Left ventricle myocardium inferior (tissue), 1 donor: ENCODE data around the gene INO80C. TPM values are rescaled to one million over a fixed set of nuclear protein-coding genes. Genes with fewer than 3 reads are reported as not detected.

Experiments
- DNase-seq: peaks from one replicate; pipeline ENCODE4 v3.0.0-alpha.2; 2020
- H3K27ac ChIP-seq: fragments of 200-600 bp; replicated peaks from 2 replicates; pipeline ENCODE4 v1.8.0; 2021
- H3K27me3 ChIP-seq: fragments of 200-600 bp; 2 replicates; pipeline ENCODE4 v1.8.0; 2021; ENCODE audit warnings: low read depth
- H3K36me3 ChIP-seq: fragments of 200-600 bp; 2 replicates; pipeline ENCODE4 v1.8.0; 2021
- H3K4me1 ChIP-seq: fragments of 200-600 bp; 2 replicates; pipeline ENCODE4 v1.8.0; 2021
- H3K4me3 ChIP-seq: fragments of 200-600 bp; 2 replicates; pipeline ENCODE4 v1.8.0; 2021; ENCODE audit warnings: mild to moderate bottlenecking, moderate library complexity
- H3K9me3 ChIP-seq: fragments of 200-600 bp; replicated peaks from 2 replicates; pipeline ENCODE4 v1.8.0; 2021
- CTCF ChIP-seq: fragments of 200-600 bp; IDR thresholded peaks from 2 replicates; pipeline ENCODE4 v1.8.0; 2021; ENCODE audit warnings: antibody characterized with exemption, mild to moderate bottlenecking, borderline replicate concordance
- intact Hi-C: fragments of 100-400 bp; cut with micrococcal nuclease; formaldehyde crosslinking; loops from one replicate; pipeline ENCODE4 v1.11.0; 2022
- total RNA-seq: library from RNA; stranded (reverse); fragmentation: NEBNext Ultra II Directional; extraction: Animal tissue kit (Norgen Biotek cat#: 25700); gene quantifications from one replicate; pipeline ENCODE4 v1.2.1, GENCODE V29; 2021
- donor health status: DM: no; HTN: yes; CAD: no; lungs with severe emphysema.

Gene INO80C
- total RNA-seq, 1 donor from 2014 or later: 20.3 TPM

- intact Hi-C loops: no loop called here
- TF ChIP-seq CTCF: no peak
These were observed 13.7 kb downstream of the INO80C start for GRCh38 chr18:35484034-35484433.

GRCh38 chr18:35481960-35482366, 15.8 kb downstream of the INO80C start:
- no peak for TF ChIP-seq CTCF
- intact Hi-C loops: no loop called here
- Histone ChIP-seq H3K27me3 (no peaks in the 10 kb centered on the region), H3K4me1 (peaks cover under 1% of the 10 kb centered on the region), H3K27ac (no peak overlapping the region), H3K4me3 (no peak overlapping the region), H3K9me3 (no peaks in the 10 kb centered on the region), H3K36me3 (no peaks in the 10 kb centered on the region)
- DNase-seq: no peak

More at GRCh38 chr18:35484034-35484433, 13.7 kb downstream of the INO80C start:
- Histone ChIP-seq H3K9me3 (no peaks in the 10 kb centered on the region), H3K27me3 (no peaks in the 10 kb centered on the region), H3K27ac (no peak overlapping the region), H3K36me3 (no peaks in the 10 kb centered on the region), H3K4me1 (peaks cover 3% of the 10 kb centered on the region), H3K4me3 (no peak overlapping the region)
- DNase-seq: no peak

GRCh38 chr18:35479911-35480586, 17.7 kb downstream of the INO80C start:
- Histone ChIP-seq H3K36me3 (no peaks in the 10 kb centered on the region), H3K4me1 (no peaks in the 10 kb centered on the region), H3K27ac (no peak overlapping the region), H3K27me3 (no peaks in the 10 kb centered on the region), H3K9me3 (no peaks in the 10 kb centered on the region), H3K4me3 (no peak overlapping the region)
- DNase-seq: no peak
- intact Hi-C loops: no loop called here
- no peak for TF ChIP-seq CTCF

GRCh38 chr18:35478520-35479435, 19.0 kb downstream of the INO80C start:
- Histone ChIP-seq H3K27me3 (no peaks in the 10 kb centered on the region), H3K4me3 (no peak overlapping the region), H3K36me3 (no peaks in the 10 kb centered on the region), H3K9me3 (no peaks in the 10 kb centered on the region), H3K27ac (no peak overlapping the region), H3K4me1 (no peaks in the 10 kb centered on the region)
- intact Hi-C loops: no loop called here
- no peak for DNase-seq
- TF ChIP-seq CTCF: no peak

GRCh38 chr18:35477974-35478373, 19.8 kb downstream of the INO80C start:
- no peak for DNase-seq
- H3K27ac ChIP-seq: no peak overlapping the region
- intact Hi-C loops: no loop called here
- TF ChIP-seq CTCF: no peak
- no peaks in the 10 kb centered on the region for H3K27me3 ChIP-seq
- no peaks in the 10 kb centered on the region for H3K9me3 ChIP-seq
- no peaks in the 10 kb centered on the region for H3K36me3 ChIP-seq
- H3K4me3 ChIP-seq: no peak overlapping the region
- H3K4me1 ChIP-seq: no peaks in the 10 kb centered on the region
